Keratinocyte (primary cell): ENCODE results near the gene JAK3. TPM values are rescaled to one million over a fixed set of nuclear protein-coding genes. Genes with fewer than 3 reads are reported as not detected.

ENCODE experiments used
- DNase-seq: peaks from one replicate; pipeline ENCODE4 v3.0.0-alpha.2; 2011; ENCODE audit warnings: low read depth, missing footprints, low spot score
- FAIRE-seq: peaks from 2 replicates; lab custom pipeline; 2011; peaks lifted over from hg19 to GRCh38; lab: Jason Lieb, UNC
- H2AFZ ChIP-seq: 2 replicates; pipeline ENCODE4 v1.6.0; 2012; ENCODE audit warnings: low read length, control low read depth, inconsistent platforms; ENCODE audit not compliant: control insufficient read depth
- H3K27ac ChIP-seq: 2 replicates; pipeline ENCODE4 v1.5.1; 2011; ENCODE audit warnings: low read length; ENCODE audit not compliant: control insufficient read depth, insufficient read depth
- H3K27me3 ChIP-seq: 3 replicates; pipeline ENCODE4 v1.6.0; 2011; ENCODE audit warnings: low read length; ENCODE audit not compliant: control insufficient read depth, insufficient read depth; ENCODE audit errors: extremely low read depth
- H3K36me3 ChIP-seq, 2 experiments: 2 replicates in 1 of 2; 3 replicates in 1 of 2; pipeline ENCODE4 v1.5.1; 2011; ENCODE audit warnings: low read length in 2 of 2, mild to moderate bottlenecking in 1 of 2; ENCODE audit not compliant: control insufficient read depth in 2 of 2, insufficient read depth in 2 of 2; ENCODE audit errors: extremely low read depth in 1 of 2
- H3K4me1 ChIP-seq: 3 replicates; pipeline ENCODE4 v1.5.1; 2011; ENCODE audit warnings: low read length; ENCODE audit not compliant: control insufficient read depth, insufficient read depth; ENCODE audit errors: extremely low read depth
- H3K4me2 ChIP-seq: 3 replicates; pipeline ENCODE4 v1.6.0; 2011; ENCODE audit warnings: low read depth, low read length; ENCODE audit not compliant: control insufficient read depth, insufficient read depth; ENCODE audit errors: extremely low read depth
- H3K4me3 ChIP-seq, 3 experiments: fragments of 200-600 bp in 1 of 3; sonication (generic) in 1 of 3; 2 replicates in 2 of 3; 3 replicates in 1 of 3; pipeline ENCODE4 v1.5.1; 2011 to 2016; ENCODE audit warnings: low read length in 3 of 3, mild to moderate bottlenecking in 3 of 3, control low read depth in 2 of 3, inconsistent platforms in 1 of 3, low read depth in 1 of 3, mixed read lengths in 1 of 3, mixed run types in 1 of 3, moderate library complexity in 1 of 3; ENCODE audit not compliant: control insufficient read depth in 2 of 3, insufficient read depth in 2 of 3; ENCODE audit errors: extremely low read depth in 1 of 3
- H3K79me2 ChIP-seq: 2 replicates; pipeline ENCODE4 v1.6.0; 2012; ENCODE audit warnings: low read length; ENCODE audit not compliant: control insufficient read depth, insufficient read depth
- H3K9ac ChIP-seq: 3 replicates; pipeline ENCODE4 v1.6.0; 2011; ENCODE audit warnings: low read length; ENCODE audit not compliant: control insufficient read depth, insufficient read depth; ENCODE audit errors: extremely low read depth
- H3K9me1 ChIP-seq: 3 replicates; pipeline ENCODE4 v1.6.0; 2011; ENCODE audit warnings: low read length; ENCODE audit not compliant: control insufficient read depth, insufficient read depth; ENCODE audit errors: extremely low read depth
- H3K9me3 ChIP-seq: 2 replicates; pipeline ENCODE4 v1.5.1; 2012; ENCODE audit warnings: low read depth, low read length; ENCODE audit not compliant: control insufficient read depth
- H4K20me1 ChIP-seq: 3 replicates; pipeline ENCODE4 v1.6.0; 2011; ENCODE audit warnings: low read length; ENCODE audit not compliant: control insufficient read depth, insufficient read depth; ENCODE audit errors: extremely low read depth
- EZH2 ChIP-seq: IDR thresholded peaks from one replicate; pipeline ENCODE4 v1.6.1; 2012; ENCODE audit warnings: inconsistent platforms, mild to moderate bottlenecking, low read length, moderate library complexity
- dilution Hi-C: fragments of 300-500 bp; cut with MboI; formaldehyde crosslinking; loops from one replicate; pipeline ENCODE4 v1.7.0; 2020; ENCODE audit warnings: low sequenced_read_pairs; ENCODE audit not compliant: extremely low pct_ligation_motif_present
- polyA plus RNA-seq, 5 experiments: library from polyadenylated mRNA; depleted of rRNA in 3 of 5; stranded (reverse) in 3 of 5; stranded (forward) in 1 of 5; unstranded in 1 of 5; fragments of >200 nt; gene quantifications; 1 replicate in 1 of 5; 2 replicates in 3 of 5; 3 replicates in 1 of 5; pipeline versions ENCODE4 v1.2.1 to v1.2.3, GENCODE V29; 2011 to 2012; ENCODE audit warnings: missing spikeins in 2 of 5, low read depth in 1 of 5, low replicate concordance in 1 of 5
- TF ChIP-seq, protein P1 (sequence below), 3 experiments: IDR thresholded peaks in 1 of 3; conservative IDR thresholded peaks in 1 of 3; optimal IDR thresholded peaks in 1 of 3; 2 replicates in 2 of 3; 3 replicates in 1 of 3; pipeline versions ENCODE3 to v1.5.1; 2011; ENCODE audit warnings: low read length in 3 of 3, mild to moderate bottlenecking in 3 of 3, moderate library complexity in 2 of 3, control low read depth in 1 of 3, inconsistent platforms in 1 of 3; ENCODE audit not compliant: insufficient read depth in 2 of 3; ENCODE audit errors: extremely low read depth in 1 of 3

JAK3 gene
- polyA plus RNA-seq, 1 donor (not counting 4 experiments of a cell fraction or from before 2014, with no cell fraction given) = 0.37 TPM

GRCh38 chr19:17780781-17781180, 67.0 kb downstream of the JAK3 start:
- no peaks in the 10 kb centered on the region for H3K36me3 ChIP-seq
- H3K79me2 ChIP-seq = no peaks in the 10 kb centered on the region
- no peak overlapping the region for H3K9ac ChIP-seq
- H3K4me1 ChIP-seq = peaks cover 3% of the 10 kb centered on the region
- FAIRE-seq (no peak), DNase-seq (no peak)
- dilution Hi-C loops = no loop called here
- no peaks in the 10 kb centered on the region for H3K9me3 ChIP-seq
- peaks cover 4% of the 10 kb centered on the region for H3K27me3 ChIP-seq
- no peak overlapping the region for H2AFZ ChIP-seq
- H3K4me3 ChIP-seq = no peak overlapping the region
- no peaks in the 10 kb centered on the region for H4K20me1 ChIP-seq
- H3K4me2 ChIP-seq = no peak overlapping the region
- no peaks in the 10 kb centered on the region for H3K9me1 ChIP-seq
- no peak overlapping the region for H3K27ac ChIP-seq
- no peak for TF ChIP-seq EZH2
- TF ChIP-seq, protein P1, sequence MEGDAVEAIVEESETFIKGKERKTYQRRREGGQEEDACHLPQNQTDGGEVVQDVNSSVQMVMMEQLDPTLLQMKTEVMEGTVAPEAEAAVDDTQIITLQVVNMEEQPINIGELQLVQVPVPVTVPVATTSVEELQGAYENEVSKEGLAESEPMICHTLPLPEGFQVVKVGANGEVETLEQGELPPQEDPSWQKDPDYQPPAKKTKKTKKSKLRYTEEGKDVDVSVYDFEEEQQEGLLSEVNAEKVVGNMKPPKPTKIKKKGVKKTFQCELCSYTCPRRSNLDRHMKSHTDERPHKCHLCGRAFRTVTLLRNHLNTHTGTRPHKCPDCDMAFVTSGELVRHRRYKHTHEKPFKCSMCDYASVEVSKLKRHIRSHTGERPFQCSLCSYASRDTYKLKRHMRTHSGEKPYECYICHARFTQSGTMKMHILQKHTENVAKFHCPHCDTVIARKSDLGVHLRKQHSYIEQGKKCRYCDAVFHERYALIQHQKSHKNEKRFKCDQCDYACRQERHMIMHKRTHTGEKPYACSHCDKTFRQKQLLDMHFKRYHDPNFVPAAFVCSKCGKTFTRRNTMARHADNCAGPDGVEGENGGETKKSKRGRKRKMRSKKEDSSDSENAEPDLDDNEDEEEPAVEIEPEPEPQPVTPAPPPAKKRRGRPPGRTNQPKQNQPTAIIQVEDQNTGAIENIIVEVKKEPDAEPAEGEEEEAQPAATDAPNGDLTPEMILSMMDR (optimal IDR thresholded peaks at IDR 0.05 in 1 of 3, IDR thresholded peaks at IDR 0.05 in 1 of 3, conservative IDR thresholded peaks at IDR 0.05 in 1 of 3; ENCODE audit: extremely low read depth in 1 of 3, insufficient read depth in 2 of 3, low read length in 3 of 3) = no peak

DNA sequence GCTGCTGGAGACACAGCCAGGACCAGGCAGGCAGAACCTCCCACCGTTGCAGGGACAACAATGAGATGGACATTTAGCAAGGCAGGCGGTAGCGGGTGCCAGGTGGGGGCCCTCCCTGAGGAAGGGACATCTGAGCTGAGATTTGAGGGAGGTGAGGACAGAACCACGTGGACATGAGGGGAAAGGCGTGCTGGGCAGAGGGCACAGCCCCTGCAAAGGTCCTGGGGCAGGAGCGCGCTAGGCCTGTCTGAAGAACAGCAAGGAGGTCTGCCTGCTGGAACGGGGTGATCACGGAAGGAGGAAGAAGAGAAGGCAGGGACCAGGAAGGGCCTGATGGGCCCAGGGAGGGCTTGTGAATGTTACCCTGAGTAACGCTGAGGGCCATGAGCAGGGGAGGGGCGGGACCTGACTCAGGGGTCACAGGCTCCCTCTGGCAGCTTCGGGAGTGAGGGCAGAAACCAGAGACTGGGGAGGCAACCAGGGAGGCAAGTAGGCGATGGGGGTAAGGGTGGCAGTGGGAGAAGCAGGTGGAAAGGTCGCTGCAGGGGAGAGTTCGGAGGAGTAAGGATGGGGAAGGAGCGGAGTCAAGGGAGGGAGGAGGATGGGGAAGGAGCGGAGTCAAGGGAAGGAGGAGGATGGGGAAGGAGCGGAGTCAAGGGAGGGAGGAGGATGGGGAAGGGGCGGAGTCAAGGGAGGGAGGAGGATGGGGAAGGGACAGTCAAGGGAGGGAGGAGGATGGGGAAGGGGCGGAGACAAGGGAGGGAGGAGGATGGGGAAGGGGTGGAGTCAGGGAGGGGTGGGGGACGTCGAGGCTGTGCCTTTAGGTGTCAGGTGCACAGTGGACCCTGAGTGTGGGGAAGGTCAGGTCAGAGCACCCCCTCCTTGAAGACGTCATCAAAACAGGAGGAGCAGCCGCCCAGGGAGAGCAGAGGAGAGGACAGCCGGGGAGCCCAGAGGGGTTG, 68.5 kb downstream of the JAK3 start:
- dilution Hi-C loops = no loop called here
- Histone ChIP-seq H3K27me3 (peaks cover 5% of the 10 kb centered on the region), H3K4me3 (peak overlapping the region; percentile 32 to 37 (median 37)), H3K4me1 (peaks cover 3% of the 10 kb centered on the region), H3K4me2 (peak overlapping the region; percentile 64), H3K36me3 (no peaks in the 10 kb centered on the region), H3K9ac (peak overlapping the region; percentile 22), H3K9me3 (no peaks in the 10 kb centered on the region), H2AFZ (peak overlapping the region; percentile 70), H4K20me1 (no peaks in the 10 kb centered on the region), H3K79me2 (no peaks in the 10 kb centered on the region), H3K27ac (no peak overlapping the region), H3K9me1 (no peaks in the 10 kb centered on the region)
- no peak for TF ChIP-seq EZH2
- FAIRE-seq = no peak
- DNase-seq = no peak
